GM12865 (cell line): Measurements from ENCODE around the gene SIAH3.
"Not testable (repeated sequence)": the region's sequence is repeated elsewhere in the genome, so short reads cannot be mapped to it uniquely, and the experiment has no call there.

Experiments
- DNase-seq: peaks from one replicate; pipeline ENCODE4 v3.0.0; 2010; ENCODE audit warnings: low read depth
- H3K4me3 ChIP-seq: 2 replicates; pipeline ENCODE4 v1.5.1; 2011; ENCODE audit warnings: mild to moderate bottlenecking, low read depth, low read length, control low read depth
- CTCF ChIP-seq: IDR thresholded peaks from 2 replicates; pipeline ENCODE4 v1.5.1; 2011; ENCODE audit warnings: low read length, control low read depth, low read depth, inconsistent platforms; ENCODE audit not compliant: insufficient read depth; ENCODE audit errors: missing control alignments

Gene SIAH3

GRCh38 chr13:45765464-45765863 is 86.1 kb downstream of the SIAH3 start:
- H3K4me3 ChIP-seq: no peak overlapping the region
- DNase-seq: no peak
- TF ChIP-seq CTCF: no peak

- TF ChIP-seq CTCF: no peak
- DNase-seq: no peak
- H3K4me3 ChIP-seq: no peak overlapping the region
Measured at GRCh38 chr13:45763419-45763818, 88.1 kb downstream of the SIAH3 start.

GRCh38 chr13:45757589-45757988 is 94.0 kb downstream of the SIAH3 start:
- not testable (repeated sequence) for H3K4me3 ChIP-seq, DNase-seq

- not testable (repeated sequence) for H3K4me3 ChIP-seq, DNase-seq
Measured at GRCh38 chr13:45756498-45756897, 95.1 kb downstream of the SIAH3 start.

- no peak for TF ChIP-seq CTCF
- no peak overlapping the region for H3K4me3 ChIP-seq
- DNase-seq: no peak
Measured at GRCh38 chr13:45752510-45752909, 99.0 kb downstream of the SIAH3 start.

GRCh38 chr13:45751885-45752284 is 99.7 kb downstream of the SIAH3 start:
- no peak for DNase-seq
- TF ChIP-seq CTCF: no peak
- H3K4me3 ChIP-seq: no peak overlapping the region

- H3K4me3 ChIP-seq: no peak overlapping the region
- TF ChIP-seq CTCF: no peak
- no peak for DNase-seq
Measured at GRCh38 chr13:45750566-45750965, 101.0 kb downstream of the SIAH3 start.

- H3K4me3 ChIP-seq: no peak overlapping the region
- TF ChIP-seq CTCF: no peak
- DNase-seq: no peak
Measured at GRCh38 chr13:45748941-45749759, 102.4 kb downstream of the SIAH3 start.
